ENCODE data around the gene NPFF. TPM values are rescaled to one million over a fixed set of nuclear protein-coding genes. Genes with fewer than 3 reads are reported as not detected.

NPFF gene
- total RNA-seq, 2 donors from 2014 or later: not detected

- Histone ChIP-seq H3K27ac (no peak overlapping the region), H3K36me3 (peaks cover 82% of the 10 kb centered on the region), H3K9ac (ENCODE audit: low read depth in 2 of 2, low read length in 2 of 2) (no peak overlapping the region), H3K27me3 (no peaks in the 10 kb centered on the region), H3K4me1 (peaks cover 4% of the 10 kb centered on the region), H3K4me3 (no peak overlapping the region), H3K9me3 (no peaks in the 10 kb centered on the region)
- intact Hi-C loops (cut with DNase I): no loop called here
- no peak for TF ChIP-seq CTCF (IDR thresholded peaks at IDR 0.05)
- no peak for DNase-seq
These were observed 43.3 kb downstream of the NPFF start for GRCh38 chr12:53463802-53464560.

GRCh38 chr12:53462935-53463334, 44.3 kb downstream of the NPFF start:
- Histone ChIP-seq H3K4me1 (peaks cover 4% of the 10 kb centered on the region), H3K36me3 (peaks cover 84% of the 10 kb centered on the region), H3K9ac (ENCODE audit: low read depth in 2 of 2, low read length in 2 of 2) (no peak overlapping the region), H3K9me3 (no peaks in the 10 kb centered on the region), H3K27ac (no peak overlapping the region), H3K27me3 (no peaks in the 10 kb centered on the region), H3K4me3 (no peak overlapping the region)
- intact Hi-C loops (cut with DNase I): no loop called here
- no peak for DNase-seq
- no peak for TF ChIP-seq CTCF (IDR thresholded peaks at IDR 0.05)

- no peaks in the 10 kb centered on the region for H3K27me3 ChIP-seq
- peaks cover 85% of the 10 kb centered on the region for H3K36me3 ChIP-seq
- H3K9me3 ChIP-seq: no peaks in the 10 kb centered on the region
- no peak overlapping the region for H3K9ac ChIP-seq (ENCODE audit: low read depth in 2 of 2, low read length in 2 of 2)
- no peak overlapping the region for H3K4me3 ChIP-seq
- no peak for TF ChIP-seq CTCF (IDR thresholded peaks at IDR 0.05)
- intact Hi-C loops (cut with DNase I): no loop called here
- H3K4me1 ChIP-seq: peaks cover 4% of the 10 kb centered on the region
- no peak overlapping the region for H3K27ac ChIP-seq
- no peak for DNase-seq
These were observed 45.7 kb downstream of the NPFF start for GRCh38 chr12:53461591-53461990.

- Histone ChIP-seq H3K36me3 (peaks cover 85% of the 10 kb centered on the region), H3K27ac (no peak overlapping the region), H3K9me3 (no peaks in the 10 kb centered on the region), H3K4me3 (no peak overlapping the region), H3K4me1 (peaks cover 4% of the 10 kb centered on the region), H3K27me3 (no peaks in the 10 kb centered on the region), H3K9ac (ENCODE audit: low read depth in 2 of 2, low read length in 2 of 2) (no peak overlapping the region)
- intact Hi-C loops (cut with DNase I): no loop called here
- TF ChIP-seq CTCF (IDR thresholded peaks at IDR 0.05): no peak
- DNase-seq: no peak
These were observed 46.2 kb downstream of the NPFF start for GRCh38 chr12:53461059-53461458.

GRCh38 chr12:53459097-53459496, 48.2 kb downstream of the NPFF start:
- intact Hi-C loops (cut with DNase I): loop anchor here (10.0 kb wide), 1 partner anchor 46 kb away; the partner anchor contains the start of genes NPFF and TARBP2
- no peak for DNase-seq
- Histone ChIP-seq H3K4me3 (no peak overlapping the region), H3K36me3 (peaks cover 93% of the 10 kb centered on the region), H3K9me3 (no peaks in the 10 kb centered on the region), H3K9ac (ENCODE audit: low read depth in 2 of 2, low read length in 2 of 2) (no peak overlapping the region), H3K4me1 (peaks cover 4% of the 10 kb centered on the region), H3K27ac (no peak overlapping the region), H3K27me3 (no peaks in the 10 kb centered on the region)
- no peak for TF ChIP-seq CTCF (IDR thresholded peaks at IDR 0.05)

Other genes starting within 250 kb of the NPFF start
- gene ESPL1, start 239.2 kb downstream of the NPFF start, total RNA-seq: 10 to 100 TPM in 1 of 2 donors, 1 to 10 TPM in 1; 9.6 to 34.6 TPM
- gene PFDN5, start 211.9 kb downstream of the NPFF start, total RNA-seq: 100 to 1,000 TPM; 247 to 305 TPM
- 10 to 100 TPM; 37.4 to 60.6 TPM for gene MYG1, start 207.8 kb downstream of the NPFF start, total RNA-seq
- gene AAAS, start 185.9 kb downstream of the NPFF start, total RNA-seq: 10 to 100 TPM; 36.4 to 61.4 TPM
- gene SP7, start 171.1 kb downstream of the NPFF start, total RNA-seq: not detected
- gene SP1, start 127.3 kb downstream of the NPFF start, total RNA-seq: 10 to 100 TPM; 83.6 to 96.8 TPM
- gene AMHR2, start 83.6 kb downstream of the NPFF start, total RNA-seq: under 1 TPM in 1 of 2 donors, not detected in 1; 0.17 TPM
- 100 to 1,000 TPM; 331 to 504 TPM for gene PRR13, start 65.8 kb downstream of the NPFF start, total RNA-seq
- 100 to 1,000 TPM; 579 to 596 TPM for gene PCBP2, start 55.4 kb downstream of the NPFF start, total RNA-seq
- gene MAP3K12, start 8.0 kb downstream of the NPFF start, total RNA-seq: 1 to 10 TPM; 3.2 to 3.8 TPM
- 10 to 100 TPM; 20.7 to 36.9 TPM for gene TARBP2, start 6.2 kb downstream of the NPFF start, total RNA-seq
- gene ATF7, start 118.9 kb upstream of the NPFF start, total RNA-seq: 10 to 100 TPM; 31.1 to 38.5 TPM
- 100 to 1,000 TPM; 346 to 392 TPM for gene ATP5MC2, start 168.6 kb upstream of the NPFF start, total RNA-seq
- 10 to 100 TPM; 36.0 to 64.5 TPM for gene CALCOCO1, start 220.0 kb upstream of the NPFF start, total RNA-seq
- gene CISTR, start 244.5 kb upstream of the NPFF start, total RNA-seq: not detected

All from colonic mucosa (tissue), 4 donors.